ENCODE data around the gene TMEM119. TPM values are rescaled to one million over a fixed set of nuclear protein-coding genes. Genes with fewer than 3 reads are reported as not detected.

The TMEM119 gene
- total RNA-seq, 3 donors from 2014 or later, result 12.1 to 21.0 (median 12.5) TPM

- intact Hi-C loops (cut with DNase I; ENCODE audit: low total_unique reads), result no loop called here
- DNase-seq (ENCODE audit: low spot score in 2 of 2), result no peak
- Histone ChIP-seq H3K27me3 (no peaks in the 10 kb centered on the region), H3K9me3 (no peaks in the 10 kb centered on the region), H3K4me3 (no peak overlapping the region), H3K27ac (no peak overlapping the region), H3K4me1 (no peaks in the 10 kb centered on the region), H3K36me3 (no peaks in the 10 kb centered on the region)
- TF ChIP-seq POLR2A (IDR thresholded peaks at IDR 0.05), result no peak
- TF ChIP-seq, protein P1, sequence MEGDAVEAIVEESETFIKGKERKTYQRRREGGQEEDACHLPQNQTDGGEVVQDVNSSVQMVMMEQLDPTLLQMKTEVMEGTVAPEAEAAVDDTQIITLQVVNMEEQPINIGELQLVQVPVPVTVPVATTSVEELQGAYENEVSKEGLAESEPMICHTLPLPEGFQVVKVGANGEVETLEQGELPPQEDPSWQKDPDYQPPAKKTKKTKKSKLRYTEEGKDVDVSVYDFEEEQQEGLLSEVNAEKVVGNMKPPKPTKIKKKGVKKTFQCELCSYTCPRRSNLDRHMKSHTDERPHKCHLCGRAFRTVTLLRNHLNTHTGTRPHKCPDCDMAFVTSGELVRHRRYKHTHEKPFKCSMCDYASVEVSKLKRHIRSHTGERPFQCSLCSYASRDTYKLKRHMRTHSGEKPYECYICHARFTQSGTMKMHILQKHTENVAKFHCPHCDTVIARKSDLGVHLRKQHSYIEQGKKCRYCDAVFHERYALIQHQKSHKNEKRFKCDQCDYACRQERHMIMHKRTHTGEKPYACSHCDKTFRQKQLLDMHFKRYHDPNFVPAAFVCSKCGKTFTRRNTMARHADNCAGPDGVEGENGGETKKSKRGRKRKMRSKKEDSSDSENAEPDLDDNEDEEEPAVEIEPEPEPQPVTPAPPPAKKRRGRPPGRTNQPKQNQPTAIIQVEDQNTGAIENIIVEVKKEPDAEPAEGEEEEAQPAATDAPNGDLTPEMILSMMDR (IDR thresholded peaks at IDR 0.05), result no peak
- no peak for TF ChIP-seq POLR2AphosphoS5 (IDR thresholded peaks at IDR 0.05)
Observed at GRCh38 chr12:108625228-108625627, 27.3 kb upstream of the TMEM119 start.

GRCh38 chr12:108623577-108623976 lies 25.7 kb upstream of the TMEM119 start:
- no peak overlapping the region for H3K27ac ChIP-seq
- H3K36me3 ChIP-seq, result no peaks in the 10 kb centered on the region
- H3K4me1 ChIP-seq, result no peaks in the 10 kb centered on the region
- intact Hi-C loops (cut with DNase I; ENCODE audit: low total_unique reads), result loop anchor here (2.0 to 5.0 kb wide), 2 partner anchors 19 to 1641 kb away; no protein-coding TSS in a partner anchor
- H3K4me3 ChIP-seq, result no peak overlapping the region
- H3K9me3 ChIP-seq, result no peaks in the 10 kb centered on the region
- TF ChIP-seq, protein P1 (IDR thresholded peaks at IDR 0.05), result no peak
- TF ChIP-seq POLR2A (IDR thresholded peaks at IDR 0.05) (no peak), POLR2AphosphoS5 (IDR thresholded peaks at IDR 0.05) (no peak)
- no peak for DNase-seq (ENCODE audit: low spot score in 2 of 2)
- H3K27me3 ChIP-seq, result no peaks in the 10 kb centered on the region

DNA sequence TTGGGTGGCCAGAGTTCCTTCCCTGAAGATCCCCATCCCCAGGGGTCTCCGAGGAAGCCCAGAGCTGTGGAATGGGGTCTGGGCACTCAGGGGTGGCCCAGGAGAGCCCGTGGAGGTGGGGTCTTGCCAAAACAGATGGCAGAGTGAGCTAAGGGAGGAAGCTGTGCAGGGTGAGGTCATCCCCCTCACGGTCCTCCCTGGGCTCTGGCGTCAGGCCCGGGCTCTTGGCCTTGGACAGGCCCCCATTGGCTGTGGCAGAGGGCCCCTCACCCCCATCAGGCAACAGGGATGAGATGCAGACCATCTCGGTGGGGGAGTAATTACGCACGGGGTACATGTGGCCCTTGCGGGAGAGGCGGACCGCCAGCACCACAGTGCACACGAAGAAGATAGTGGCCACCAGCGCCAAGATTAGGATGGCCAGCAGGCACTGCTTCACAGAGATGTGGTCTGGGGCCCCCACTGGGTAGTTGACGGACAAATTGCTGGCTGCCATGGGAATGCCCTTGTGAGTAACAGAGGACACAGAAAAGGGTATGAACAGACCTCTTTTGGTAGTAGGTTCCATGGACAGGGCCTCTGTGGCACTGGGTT lies 25.1 kb upstream of the TMEM119 start:
- H3K27me3 ChIP-seq, result no peaks in the 10 kb centered on the region
- DNase-seq (ENCODE audit: low spot score in 2 of 2), result no peak

DNA sequence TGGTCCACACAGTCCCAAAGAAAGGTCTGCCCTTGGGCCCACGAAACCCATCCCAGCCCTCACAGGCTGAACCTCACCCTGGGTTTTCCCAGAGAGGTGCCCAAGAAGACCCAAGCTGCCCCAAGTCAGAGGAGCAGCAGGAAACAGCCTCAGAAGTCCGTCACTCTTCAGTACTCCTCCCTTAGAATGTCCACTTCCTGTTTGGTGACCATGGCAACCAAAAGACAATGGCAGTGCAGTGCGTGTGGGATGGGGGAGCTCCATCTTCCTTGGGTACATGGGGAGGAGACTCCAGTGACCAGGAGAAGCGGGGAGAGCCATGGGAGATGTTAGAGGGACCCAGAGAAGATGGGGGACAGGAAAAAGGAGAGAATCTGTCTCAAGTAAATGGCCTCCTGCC lies 24.5 kb upstream of the TMEM119 start:
- Histone ChIP-seq H3K4me3 (no peak overlapping the region), H3K27me3 (no peaks in the 10 kb centered on the region), H3K36me3 (no peaks in the 10 kb centered on the region), H3K4me1 (no peaks in the 10 kb centered on the region), H3K27ac (no peak overlapping the region), H3K9me3 (no peaks in the 10 kb centered on the region)
- TF ChIP-seq POLR2A (IDR thresholded peaks at IDR 0.05) (no peak), POLR2AphosphoS5 (IDR thresholded peaks at IDR 0.05) (no peak)
- TF ChIP-seq, protein P1 (IDR thresholded peaks at IDR 0.05), result no peak
- no peak for DNase-seq (ENCODE audit: low spot score in 2 of 2)
- intact Hi-C loops (cut with DNase I; ENCODE audit: low total_unique reads), result loop anchor here (2.0 to 5.0 kb wide), 2 partner anchors 20 to 1640 kb away; no protein-coding TSS in a partner anchor

More for the DNA sequence above, 25.1 kb upstream of the TMEM119 start:
- H3K9me3 ChIP-seq, result no peaks in the 10 kb centered on the region
- no peaks in the 10 kb centered on the region for H3K4me1 ChIP-seq
- H3K36me3 ChIP-seq, result no peaks in the 10 kb centered on the region
- H3K4me3 ChIP-seq, result no peak overlapping the region
- TF ChIP-seq POLR2AphosphoS5 (IDR thresholded peaks at IDR 0.05) (no peak), POLR2A (IDR thresholded peaks at IDR 0.05) (no peak)
- TF ChIP-seq, protein P1 (IDR thresholded peaks at IDR 0.05), result no peak
- no peak overlapping the region for H3K27ac ChIP-seq
- intact Hi-C loops (cut with DNase I; ENCODE audit: low total_unique reads), result loop anchor here (2.0 to 5.0 kb wide), 2 partner anchors 20 to 1641 kb away; no protein-coding TSS in a partner anchor

GRCh38 chr12:108621161-108621560 lies 23.3 kb upstream of the TMEM119 start:
- H3K9me3 ChIP-seq, result no peaks in the 10 kb centered on the region

More at GRCh38 chr12:108621161-108621560, 23.3 kb upstream of the TMEM119 start:
- TF ChIP-seq, protein P1 (IDR thresholded peaks at IDR 0.05), result no peak
- TF ChIP-seq POLR2AphosphoS5 (IDR thresholded peaks at IDR 0.05) (no peak), POLR2A (IDR thresholded peaks at IDR 0.05) (no peak)
- Histone ChIP-seq H3K27me3 (no peaks in the 10 kb centered on the region), H3K36me3 (no peaks in the 10 kb centered on the region), H3K4me1 (no peaks in the 10 kb centered on the region), H3K4me3 (no peak overlapping the region), H3K27ac (no peak overlapping the region)
- no peak for DNase-seq (ENCODE audit: low spot score in 2 of 2)
- intact Hi-C loops (cut with DNase I; ENCODE audit: low total_unique reads), result loop anchor here (5.0 kb wide), 1 partner anchor 1639 kb away; no protein-coding TSS in a partner anchor
